HUES48 (cell line): Measurements from ENCODE around the gene PSAPL1.

Experiments
- H3K27ac ChIP-seq: one replicate; pipeline ENCODE4 v1.7.0; 2013; ENCODE audit warnings: low read depth, low read length, inconsistent platforms
- H3K27me3 ChIP-seq: 2 replicates; pipeline ENCODE4 v1.6.1; 2013; ENCODE audit warnings: mild to moderate bottlenecking, low read length; ENCODE audit not compliant: control insufficient read depth, insufficient read depth
- H3K36me3 ChIP-seq: 2 replicates; pipeline ENCODE4 v1.6.1; 2013; ENCODE audit warnings: low read length; ENCODE audit not compliant: control insufficient read depth, insufficient read depth
- H3K4me1 ChIP-seq: 2 replicates; pipeline ENCODE4 v1.6.1; 2013; ENCODE audit warnings: mild to moderate bottlenecking, low read length; ENCODE audit not compliant: control insufficient read depth, insufficient read depth
- H3K4me3 ChIP-seq: 2 replicates; pipeline ENCODE4 v1.5.1; 2013; ENCODE audit warnings: mild to moderate bottlenecking, low read depth, low read length
- H3K9ac ChIP-seq: 2 replicates; pipeline ENCODE4 v1.6.1; 2013; ENCODE audit warnings: mild to moderate bottlenecking, low read depth, low read length, moderate library complexity
- H3K9me3 ChIP-seq: 2 replicates; pipeline ENCODE4 v1.6.1; 2013; ENCODE audit warnings: low read length; ENCODE audit not compliant: control insufficient read depth, insufficient read depth

Gene PSAPL1

GRCh38 chr4:7394681-7395451, 39.9 kb downstream of the PSAPL1 start:
- no peak overlapping the region for H3K9ac ChIP-seq
- H3K9me3 ChIP-seq: no peaks in the 10 kb centered on the region
- no peaks in the 10 kb centered on the region for H3K36me3 ChIP-seq
- H3K27me3 ChIP-seq: no peaks in the 10 kb centered on the region; the same call in 1 of the 2 replicates
- no peaks in the 10 kb centered on the region for H3K4me1 ChIP-seq
- H3K27ac ChIP-seq: no peak overlapping the region
- no peak overlapping the region for H3K4me3 ChIP-seq

- no peak overlapping the region for H3K9ac ChIP-seq
- H3K27me3 ChIP-seq: no peaks in the 10 kb centered on the region; the same call in 1 of the 2 replicates
- H3K4me3 ChIP-seq: no peak overlapping the region
- no peaks in the 10 kb centered on the region for H3K9me3 ChIP-seq
- H3K27ac ChIP-seq: no peak overlapping the region
- H3K36me3 ChIP-seq: no peaks in the 10 kb centered on the region
- H3K4me1 ChIP-seq: no peaks in the 10 kb centered on the region
Observed at GRCh38 chr4:7393601-7394575, 40.8 kb downstream of the PSAPL1 start.

DNA sequence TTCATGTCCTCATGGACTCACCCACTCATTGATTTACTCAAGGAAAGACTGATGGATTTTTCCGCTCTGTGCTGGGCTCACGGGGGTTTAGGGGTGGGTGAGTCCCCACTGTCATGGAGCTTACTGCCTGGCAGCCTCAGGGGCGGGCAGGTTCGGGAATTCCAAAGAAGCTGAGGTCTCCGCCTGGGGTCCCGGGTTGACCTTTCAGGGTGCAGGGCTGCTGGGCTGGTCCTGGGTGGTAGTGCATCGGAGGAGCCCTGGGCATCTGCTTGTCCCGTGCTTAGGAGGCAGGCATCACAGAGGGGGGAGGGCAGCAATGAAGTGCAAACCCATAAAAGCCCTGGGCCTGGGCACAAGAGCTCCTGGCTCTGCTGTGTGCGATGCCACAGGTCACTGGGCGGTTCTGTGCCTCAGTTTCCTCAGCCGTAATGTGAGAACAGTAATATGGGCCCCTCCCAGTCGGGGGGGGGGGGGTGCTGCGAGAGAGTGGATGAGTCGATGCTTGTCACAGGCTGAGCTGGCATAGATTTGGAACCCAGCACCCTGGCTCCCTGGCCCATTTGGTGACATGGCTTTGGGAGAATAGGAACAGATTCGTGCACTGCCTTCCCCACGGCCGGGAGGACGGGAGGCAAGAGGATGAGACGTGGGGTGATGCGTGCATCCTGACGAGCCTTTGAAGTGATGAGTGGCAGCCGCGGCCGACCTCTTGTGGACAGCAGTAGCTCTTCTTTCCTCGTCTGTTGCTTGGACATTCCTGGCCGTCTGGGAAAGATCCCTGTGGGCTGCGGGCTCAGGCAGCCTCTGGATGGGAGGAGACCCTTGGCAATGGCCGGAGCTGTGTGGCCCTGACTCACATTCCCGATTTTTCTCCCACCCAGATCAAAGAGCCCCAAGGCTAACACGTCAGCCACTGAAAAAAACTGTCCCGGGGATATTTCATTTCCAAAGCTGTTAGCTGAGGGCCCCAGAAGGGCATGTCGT, 42.0 kb downstream of the PSAPL1 start:
- H3K9ac ChIP-seq: no peak overlapping the region
- H3K27ac ChIP-seq: no peak overlapping the region
- no peak overlapping the region for H3K4me3 ChIP-seq
- no peaks in the 10 kb centered on the region for H3K9me3 ChIP-seq
- H3K27me3 ChIP-seq: no peaks in the 10 kb centered on the region
- no peaks in the 10 kb centered on the region for H3K4me1 ChIP-seq
- H3K36me3 ChIP-seq: no peaks in the 10 kb centered on the region

- no peaks in the 10 kb centered on the region for H3K36me3 ChIP-seq
- H3K27me3 ChIP-seq: no peaks in the 10 kb centered on the region
- H3K27ac ChIP-seq: no peak overlapping the region
- H3K4me3 ChIP-seq: no peak overlapping the region
- no peak overlapping the region for H3K9ac ChIP-seq
- H3K4me1 ChIP-seq: no peaks in the 10 kb centered on the region
- no peaks in the 10 kb centered on the region for H3K9me3 ChIP-seq
Observed at GRCh38 chr4:7391637-7392437, 42.9 kb downstream of the PSAPL1 start.

- Histone ChIP-seq H3K4me3 (no peak overlapping the region), H3K36me3 (no peaks in the 10 kb centered on the region), H3K4me1 (no peaks in the 10 kb centered on the region), H3K9ac (no peak overlapping the region), H3K9me3 (no peaks in the 10 kb centered on the region), H3K27me3 (no peaks in the 10 kb centered on the region), H3K27ac (no peak overlapping the region)
Observed at GRCh38 chr4:7390906-7391636, 43.7 kb downstream of the PSAPL1 start.

- H3K4me3 ChIP-seq: no peak overlapping the region
- H3K27ac ChIP-seq: no peak overlapping the region
- no peaks in the 10 kb centered on the region for H3K4me1 ChIP-seq
- no peaks in the 10 kb centered on the region for H3K36me3 ChIP-seq
- H3K27me3 ChIP-seq: no peaks in the 10 kb centered on the region
- H3K9me3 ChIP-seq: no peaks in the 10 kb centered on the region
- H3K9ac ChIP-seq: no peak overlapping the region
Observed at GRCh38 chr4:7390336-7390735, 44.4 kb downstream of the PSAPL1 start.

GRCh38 chr4:7389719-7390118, 45.0 kb downstream of the PSAPL1 start:
- no peak overlapping the region for H3K9ac ChIP-seq
- no peak overlapping the region for H3K27ac ChIP-seq
- H3K4me3 ChIP-seq: no peak overlapping the region
- H3K9me3 ChIP-seq: no peaks in the 10 kb centered on the region
- H3K4me1 ChIP-seq: no peaks in the 10 kb centered on the region
- H3K36me3 ChIP-seq: no peaks in the 10 kb centered on the region
- no peaks in the 10 kb centered on the region for H3K27me3 ChIP-seq

GRCh38 chr4:7389101-7389701, 45.5 kb downstream of the PSAPL1 start:
- Histone ChIP-seq H3K27me3 (no peaks in the 10 kb centered on the region), H3K9ac (no peak overlapping the region), H3K27ac (no peak overlapping the region), H3K9me3 (no peaks in the 10 kb centered on the region), H3K4me1 (no peaks in the 10 kb centered on the region), H3K36me3 (no peaks in the 10 kb centered on the region), H3K4me3 (no peak overlapping the region)

DNA sequence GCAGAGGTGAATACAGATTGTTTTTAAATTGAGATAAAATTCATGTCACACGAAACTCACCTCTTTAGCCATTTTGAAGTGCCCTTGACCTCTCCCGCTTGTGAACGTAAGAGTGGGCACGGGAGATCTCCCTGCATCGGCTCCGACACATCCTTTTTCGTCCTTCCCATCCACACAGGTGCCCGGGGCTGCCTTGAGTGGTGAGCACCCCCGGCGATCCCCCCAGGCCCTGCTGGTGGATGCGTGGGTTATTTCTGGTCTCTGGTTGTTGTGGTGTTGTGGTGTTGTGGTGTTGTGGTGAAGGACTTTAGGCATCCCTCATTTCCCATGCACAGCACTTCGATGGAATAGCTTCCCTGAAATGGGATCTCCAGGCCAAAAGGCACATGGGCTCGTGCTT, 46.1 kb downstream of the PSAPL1 start:
- Histone ChIP-seq H3K4me1 (no peaks in the 10 kb centered on the region), H3K4me3 (no peak overlapping the region), H3K27me3 (no peaks in the 10 kb centered on the region), H3K27ac (no peak overlapping the region), H3K36me3 (no peaks in the 10 kb centered on the region), H3K9ac (no peak overlapping the region), H3K9me3 (no peaks in the 10 kb centered on the region)
